ENCODE measurements around the gene UQCR10. TPM values are rescaled to one million over a fixed set of nuclear protein-coding genes. Genes with fewer than 3 reads are reported as not detected.
"Not testable (repeated sequence)": the region's sequence is repeated elsewhere in the genome, so short reads cannot be mapped to it uniquely, and the experiment has no call there.

Gene UQCR10
- total RNA-seq, 1 experiment from 2014 or later: 119 TPM

DNA sequence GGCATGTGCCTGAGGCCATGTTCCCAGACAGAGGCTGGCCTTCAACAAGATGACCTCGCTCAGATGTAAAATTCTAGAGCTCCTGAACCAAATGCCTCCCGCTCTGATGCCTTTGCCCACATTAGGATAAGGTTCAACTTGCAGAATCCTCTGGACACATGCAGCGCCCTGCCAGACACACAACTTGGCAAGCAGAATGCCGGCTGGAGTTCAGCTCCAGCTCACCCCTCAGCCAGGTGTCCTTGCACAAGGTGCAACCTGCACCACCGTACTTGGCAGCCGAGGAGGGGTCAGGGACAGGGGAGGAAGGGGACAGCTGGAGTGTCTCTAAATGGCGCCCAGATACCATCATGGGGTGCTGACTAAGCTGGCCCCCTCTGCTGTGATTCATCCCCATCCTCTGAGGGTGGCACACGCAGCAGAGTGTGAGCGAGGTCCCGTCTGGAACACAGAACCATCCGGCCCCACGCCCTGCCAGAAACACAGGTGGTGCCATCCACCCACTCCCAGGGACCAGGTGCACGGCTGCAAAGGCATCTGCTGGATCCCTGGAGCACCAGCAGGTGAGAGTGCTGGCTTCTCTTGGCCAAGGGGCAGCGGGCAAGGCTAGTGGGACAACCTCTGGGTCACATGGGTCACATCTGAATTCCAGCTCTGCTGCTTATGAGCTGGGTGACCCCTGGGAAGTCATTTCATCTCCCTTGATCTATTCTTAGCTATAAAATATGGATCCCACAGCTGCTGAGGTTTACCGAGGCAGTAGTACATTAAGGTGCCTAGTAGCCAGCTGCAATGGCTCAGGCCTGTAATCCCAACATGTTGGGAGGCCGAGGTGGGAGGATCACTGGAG, 13.1 kb upstream of the UQCR10 start:
- H3K27me3 ChIP-seq (ENCODE audit: insufficient read depth, low read length): no peaks in the 10 kb centered on the region
- H3K36me3 ChIP-seq (ENCODE audit: control insufficient read depth in 1 of 2, insufficient read depth in 2 of 2, low read length in 2 of 2): no peaks in the 10 kb centered on the region
- POLR2A ChIA-PET: interaction anchor here (0.6 kb wide), 2 partner anchors 493 kb away, joined by 3 to 9 read pairs; partner anchors contain the start of gene LIF
- no peak overlapping the region for H3K4me2 ChIP-seq (ENCODE audit: low read length)
- H3K9me3 ChIP-seq (ENCODE audit: control insufficient read depth in 1 of 2, insufficient read depth in 1 of 2, low read depth in 1 of 2, low read length in 2 of 2): no peaks in the 10 kb centered on the region
- BruUV-seq (replicated peaks): no TSS peak
- H2AFZ ChIP-seq (ENCODE audit: low read depth, low read length, poor library complexity, severe bottlenecking): no peak overlapping the region
- ATAC-seq (no peak), DNase-seq (ENCODE audit: low read depth, low spot score) (no peak)
- peaks cover 0 to 9% of the 10 kb centered on the region in 2 experiments; a peak in 2 of 4 replicates for H3K4me1 ChIP-seq (ENCODE audit: control insufficient read depth in 1 of 2, insufficient read depth in 2 of 2, low read length in 2 of 2)
- CTCF ChIA-PET: no interaction called here
- no peak overlapping the region for H3K27ac ChIP-seq (ENCODE audit: low read depth, low read length)
- no peak overlapping the region for H3K4me3 ChIP-seq (replicated peaks in 1 of 2; ENCODE audit: low read depth in 1 of 2, low read length in 2 of 2)
- no peak overlapping the region for H3K9ac ChIP-seq (ENCODE audit: low read length)
- H4K20me1 ChIP-seq (ENCODE audit: insufficient read depth): no peaks in the 10 kb centered on the region
- intact Hi-C loops (cut with micrococcal nuclease): no loop called here
- H3K79me2 ChIP-seq (ENCODE audit: insufficient read depth, low read length): no peaks in the 10 kb centered on the region
- TF ChIP-seq YY1 (IDR thresholded peaks at IDR 0.05; ENCODE audit: extremely low read depth, insufficient replicate concordance, low read depth, low read length) (no peak), POLR2A (IDR thresholded peaks at IDR 0.05; ENCODE audit: borderline replicate concordance, extremely low read depth, insufficient read depth, insufficient read length) (no peak), EZH2 (IDR thresholded peaks at IDR 0.05) (no peak), JUND (IDR thresholded peaks at IDR 0.05) (no peak), EGR1 (IDR thresholded peaks at IDR 0.05; ENCODE audit: low read depth) (no peak)
- TF ChIP-seq, protein P1, sequence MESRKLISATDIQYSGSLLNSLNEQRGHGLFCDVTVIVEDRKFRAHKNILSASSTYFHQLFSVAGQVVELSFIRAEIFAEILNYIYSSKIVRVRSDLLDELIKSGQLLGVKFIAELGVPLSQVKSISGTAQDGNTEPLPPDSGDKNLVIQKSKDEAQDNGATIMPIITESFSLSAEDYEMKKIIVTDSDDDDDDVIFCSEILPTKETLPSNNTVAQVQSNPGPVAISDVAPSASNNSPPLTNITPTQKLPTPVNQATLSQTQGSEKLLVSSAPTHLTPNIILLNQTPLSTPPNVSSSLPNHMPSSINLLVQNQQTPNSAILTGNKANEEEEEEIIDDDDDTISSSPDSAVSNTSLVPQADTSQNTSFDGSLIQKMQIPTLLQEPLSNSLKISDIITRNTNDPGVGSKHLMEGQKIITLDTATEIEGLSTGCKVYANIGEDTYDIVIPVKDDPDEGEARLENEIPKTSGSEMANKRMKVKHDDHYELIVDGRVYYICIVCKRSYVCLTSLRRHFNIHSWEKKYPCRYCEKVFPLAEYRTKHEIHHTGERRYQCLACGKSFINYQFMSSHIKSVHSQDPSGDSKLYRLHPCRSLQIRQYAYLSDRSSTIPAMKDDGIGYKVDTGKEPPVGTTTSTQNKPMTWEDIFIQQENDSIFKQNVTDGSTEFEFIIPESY (IDR thresholded peaks at IDR 0.05; ENCODE audit: extremely low read depth, insufficient replicate concordance, low read length): no peak
- no peaks in the 10 kb centered on the region for H3K9me2 ChIP-seq (ENCODE audit: insufficient read depth)
- RAD21 ChIA-PET (ENCODE audit: low non-redundant PET in 1 of 2, low total read pairs in 2 of 2, uncharacterized antibody in 2 of 2, unreplicated experiment in 2 of 2): no interaction called here

DNA sequence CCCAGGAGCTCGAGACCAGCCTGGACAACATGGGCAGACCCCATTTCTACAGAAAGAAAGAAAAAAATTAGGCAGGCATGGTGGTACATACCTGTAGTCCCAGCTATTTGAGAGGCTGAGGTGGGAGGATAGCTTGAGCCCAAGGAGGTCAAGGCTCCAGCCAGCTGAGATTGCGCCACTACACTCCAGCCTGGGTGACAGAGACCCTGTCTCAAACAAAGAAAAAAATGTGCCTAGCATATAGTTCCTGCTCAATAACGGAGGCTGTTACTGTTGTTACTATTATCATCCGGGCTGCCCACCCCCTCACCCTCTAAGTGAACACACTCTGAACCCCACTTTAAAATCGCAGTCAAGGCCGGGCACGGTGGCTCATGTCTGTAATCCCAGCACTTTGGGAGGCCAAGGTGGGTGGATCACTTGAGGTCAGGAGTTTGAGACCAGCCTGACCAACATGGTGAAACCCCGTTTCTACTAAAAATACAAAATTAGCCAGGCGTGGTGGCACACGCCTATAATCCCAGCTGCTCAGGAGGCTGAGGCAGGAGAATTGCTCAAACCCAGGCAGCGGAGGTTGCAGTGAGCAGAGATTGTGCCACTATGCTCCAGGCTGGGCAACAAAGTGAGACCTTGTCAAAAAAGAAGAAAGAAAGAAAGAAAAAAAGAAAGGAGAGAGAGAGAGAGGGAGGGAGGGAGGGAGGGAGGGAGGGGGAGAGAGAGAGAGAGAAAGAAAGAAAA, 12.3 kb upstream of the UQCR10 start:
- H3K27ac ChIP-seq (ENCODE audit: low read depth, low read length); DNase-seq (ENCODE audit: low read depth, low spot score); H2AFZ ChIP-seq (ENCODE audit: low read depth, low read length, poor library complexity, severe bottlenecking); H4K20me1 ChIP-seq (ENCODE audit: insufficient read depth); H3K4me2 ChIP-seq (ENCODE audit: low read length); CTCF ChIA-PET; H3K4me3 ChIP-seq (replicated peaks in 1 of 2; ENCODE audit: low read depth in 1 of 2, low read length in 2 of 2); RAD21 ChIA-PET (ENCODE audit: low non-redundant PET in 1 of 2, low total read pairs in 2 of 2, uncharacterized antibody in 2 of 2, unreplicated experiment in 2 of 2); H3K79me2 ChIP-seq (ENCODE audit: insufficient read depth, low read length); intact Hi-C loops (cut with micrococcal nuclease); H3K36me3 ChIP-seq (ENCODE audit: control insufficient read depth in 1 of 2, insufficient read depth in 2 of 2, low read length in 2 of 2); H3K9me3 ChIP-seq (ENCODE audit: control insufficient read depth in 1 of 2, insufficient read depth in 1 of 2, low read depth in 1 of 2, low read length in 2 of 2); BruUV-seq (replicated peaks); ATAC-seq; H3K9ac ChIP-seq (ENCODE audit: low read length); H3K4me1 ChIP-seq (ENCODE audit: control insufficient read depth in 1 of 2, insufficient read depth in 2 of 2, low read length in 2 of 2); H3K27me3 ChIP-seq (ENCODE audit: insufficient read depth, low read length); H3K9me2 ChIP-seq (ENCODE audit: insufficient read depth): not testable (repeated sequence)
- POLR2A ChIA-PET: interaction anchor here (0.6 kb wide), 1 partner anchor 492 kb away, joined by 9 read pairs; the partner anchor contains the start of gene LIF

Measured in HCT116 (cell line).